ENCODE measurements around the gene UBE2I. TPM values are rescaled to one million over a fixed set of nuclear protein-coding genes. Genes with fewer than 3 reads are reported as not detected.

Gene UBE2I
- total RNA-seq, 1 donor from 2014 or later: 143 TPM

DNA sequence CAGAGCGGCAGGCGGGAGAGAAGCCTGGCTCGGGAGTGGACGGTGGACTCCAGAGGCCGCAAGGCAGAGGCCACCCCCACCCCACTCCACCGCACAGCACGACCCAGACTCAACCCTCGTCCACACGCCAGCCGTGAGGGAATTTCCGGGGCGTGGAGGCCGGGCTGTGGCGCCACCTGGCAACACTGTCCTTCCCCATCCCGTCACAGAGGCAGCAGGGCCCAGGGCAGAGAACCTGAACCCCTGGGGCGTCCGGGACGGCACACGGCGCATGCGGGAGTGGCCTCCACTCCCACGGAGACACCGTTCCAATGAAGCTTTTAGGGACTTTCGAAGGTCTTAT is 65.8 kb downstream of the UBE2I start:
- Histone ChIP-seq H3K36me3 (ENCODE audit: insufficient read depth, low read length) (no peaks in the 10 kb centered on the region), H3K27ac (ENCODE audit: low read depth, low read length) (no peak overlapping the region), H3K79me2 (ENCODE audit: insufficient read depth, low read length) (peaks cover 5% of the 10 kb centered on the region), H3K9ac (ENCODE audit: low read length) (no peak overlapping the region), H3K4me2 (ENCODE audit: low read length) (no peak overlapping the region), H3K27me3 (ENCODE audit: insufficient read depth, low read length) (no peaks in the 10 kb centered on the region), H4K20me1 (ENCODE audit: insufficient read depth, low read length) (peaks cover 22% of the 10 kb centered on the region), H3K9me3 (ENCODE audit: insufficient read depth, low read depth, low read length) (no peaks in the 10 kb centered on the region), H3K4me3 (ENCODE audit: insufficient read depth, low read depth, low read length) (no peak overlapping the region), H2AFZ (ENCODE audit: low read depth, low read length) (no peak overlapping the region), H3K4me1 (ENCODE audit: insufficient read depth, low read length) (peaks cover 11% of the 10 kb centered on the region)
- Mint-ChIP-seq H3K27ac (ENCODE audit: unreplicated experiment) (no peak overlapping the region), H3K27me3 (ENCODE audit: low read depth, unreplicated experiment) (peaks cover 3% of the 10 kb centered on the region), H3K4me1 (ENCODE audit: low read depth, unreplicated experiment) (peaks cover 2% of the 10 kb centered on the region), H3K9me3 (ENCODE audit: unreplicated experiment) (no peaks in the 10 kb centered on the region), H3K36me3 (ENCODE audit: low read depth, unreplicated experiment) (peaks cover 4% of the 10 kb centered on the region), H3K4me3 (ENCODE audit: unreplicated experiment) (no peak overlapping the region)
- no peak for DNase-seq (ENCODE audit: low read depth)
- TF ChIP-seq, protein P1, sequence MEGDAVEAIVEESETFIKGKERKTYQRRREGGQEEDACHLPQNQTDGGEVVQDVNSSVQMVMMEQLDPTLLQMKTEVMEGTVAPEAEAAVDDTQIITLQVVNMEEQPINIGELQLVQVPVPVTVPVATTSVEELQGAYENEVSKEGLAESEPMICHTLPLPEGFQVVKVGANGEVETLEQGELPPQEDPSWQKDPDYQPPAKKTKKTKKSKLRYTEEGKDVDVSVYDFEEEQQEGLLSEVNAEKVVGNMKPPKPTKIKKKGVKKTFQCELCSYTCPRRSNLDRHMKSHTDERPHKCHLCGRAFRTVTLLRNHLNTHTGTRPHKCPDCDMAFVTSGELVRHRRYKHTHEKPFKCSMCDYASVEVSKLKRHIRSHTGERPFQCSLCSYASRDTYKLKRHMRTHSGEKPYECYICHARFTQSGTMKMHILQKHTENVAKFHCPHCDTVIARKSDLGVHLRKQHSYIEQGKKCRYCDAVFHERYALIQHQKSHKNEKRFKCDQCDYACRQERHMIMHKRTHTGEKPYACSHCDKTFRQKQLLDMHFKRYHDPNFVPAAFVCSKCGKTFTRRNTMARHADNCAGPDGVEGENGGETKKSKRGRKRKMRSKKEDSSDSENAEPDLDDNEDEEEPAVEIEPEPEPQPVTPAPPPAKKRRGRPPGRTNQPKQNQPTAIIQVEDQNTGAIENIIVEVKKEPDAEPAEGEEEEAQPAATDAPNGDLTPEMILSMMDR (IDR thresholded peaks at IDR 0.05; ENCODE audit: insufficient read depth, low read depth, low read length): no peak
- TF ChIP-seq EZH2 (IDR thresholded peaks at IDR 0.05; ENCODE audit: insufficient read depth, low read length): no peak
- FAIRE-seq: no peak

DNA sequence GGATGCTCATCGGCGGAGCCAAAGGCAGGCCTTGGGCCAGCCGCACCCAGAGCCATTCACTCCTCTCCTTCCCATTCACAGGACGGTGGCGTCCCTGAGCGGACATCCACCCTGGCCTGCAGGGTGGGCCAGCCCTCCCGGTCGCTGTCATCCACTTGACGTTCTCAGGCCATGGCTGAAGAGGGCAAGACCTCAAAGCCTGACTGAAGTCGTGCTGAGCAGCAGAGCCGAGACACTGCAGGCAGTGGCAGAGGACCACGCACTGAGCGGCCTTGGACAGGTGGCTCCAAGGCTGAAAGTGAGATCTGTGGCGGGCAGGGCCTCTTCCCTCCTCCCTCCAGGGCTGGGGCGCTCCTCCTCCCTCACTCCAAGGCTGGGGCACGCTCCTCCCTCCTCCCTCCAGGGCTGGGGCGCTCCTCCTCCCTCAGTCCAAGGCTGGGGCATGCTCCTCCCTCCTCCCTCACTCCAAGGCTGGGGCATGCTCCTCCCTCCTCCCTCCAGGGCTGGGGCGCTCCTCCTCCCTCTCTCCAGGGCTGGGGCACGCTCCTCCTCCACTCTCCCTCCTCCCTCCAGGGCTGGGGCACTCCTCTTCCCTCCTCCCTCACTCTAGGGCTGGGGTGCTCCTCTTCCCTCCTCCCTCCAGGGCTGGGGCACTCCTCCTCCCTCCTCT is 66.4 kb downstream of the UBE2I start:
- H3K27ac Mint-ChIP-seq (ENCODE audit: unreplicated experiment): no peak overlapping the region
- H3K36me3 Mint-ChIP-seq (ENCODE audit: low read depth, unreplicated experiment): peaks cover 4% of the 10 kb centered on the region
- DNase-seq (ENCODE audit: low read depth): no peak
- FAIRE-seq: no peak
- H3K9me3 ChIP-seq (ENCODE audit: insufficient read depth, low read depth, low read length): no peaks in the 10 kb centered on the region
- no peak overlapping the region for H3K4me3 Mint-ChIP-seq (ENCODE audit: unreplicated experiment)
- H3K9ac ChIP-seq (ENCODE audit: low read length): no peak overlapping the region
- H3K4me3 ChIP-seq (ENCODE audit: insufficient read depth, low read depth, low read length): no peak overlapping the region
- H3K27me3 ChIP-seq (ENCODE audit: insufficient read depth, low read length): no peaks in the 10 kb centered on the region
- no peaks in the 10 kb centered on the region for H3K36me3 ChIP-seq (ENCODE audit: insufficient read depth, low read length)
- H3K27ac ChIP-seq (ENCODE audit: low read depth, low read length): no peak overlapping the region
- no peak overlapping the region for H2AFZ ChIP-seq (ENCODE audit: low read depth, low read length)
- peaks cover 22% of the 10 kb centered on the region for H4K20me1 ChIP-seq (ENCODE audit: insufficient read depth, low read length)
- TF ChIP-seq EZH2 (IDR thresholded peaks at IDR 0.05; ENCODE audit: insufficient read depth, low read length): no peak
- TF ChIP-seq, protein P1 (IDR thresholded peaks at IDR 0.05; ENCODE audit: insufficient read depth, low read depth, low read length): no peak
- H3K4me2 ChIP-seq (ENCODE audit: low read length): no peak overlapping the region
- H3K79me2 ChIP-seq (ENCODE audit: insufficient read depth, low read length): peaks cover 5% of the 10 kb centered on the region
- peaks cover 3% of the 10 kb centered on the region for H3K27me3 Mint-ChIP-seq (ENCODE audit: low read depth, unreplicated experiment)
- no peaks in the 10 kb centered on the region for H3K9me3 Mint-ChIP-seq (ENCODE audit: unreplicated experiment)
- H3K4me1 ChIP-seq (ENCODE audit: insufficient read depth, low read length): peaks cover 11% of the 10 kb centered on the region
- peaks cover 2% of the 10 kb centered on the region for H3K4me1 Mint-ChIP-seq (ENCODE audit: low read depth, unreplicated experiment)

Other genes starting within 250 kb of the UBE2I start
- not detected in 2 replicates for gene SSTR5, start 236.9 kb upstream of the UBE2I start, total RNA-seq
- gene C1QTNF8, start 213.4 kb upstream of the UBE2I start, total RNA-seq: not detected in 2 replicates
- 21.7 and 30.5 TPM in 2 replicates for gene CACNA1H, start 156.5 kb upstream of the UBE2I start, total RNA-seq
- gene TPSG1, start 84.4 kb upstream of the UBE2I start, total RNA-seq: not detected in 2 replicates
- not detected in 2 replicates for gene TPSB2, start 79.5 kb upstream of the UBE2I start, total RNA-seq
- gene TPSAB1, start 68.9 kb upstream of the UBE2I start, total RNA-seq: not detected in 2 replicates
- gene TPSD1, start 53.6 kb upstream of the UBE2I start, total RNA-seq: not detected in 2 replicates
- 1.4 and 2.6 TPM in 2 replicates for gene BAIAP3, start 24.0 kb downstream of the UBE2I start, total RNA-seq
- 60.1 and 63.3 TPM in 2 replicates for gene TSR3, start 42.2 kb downstream of the UBE2I start, total RNA-seq
- gene GNPTG, start 42.3 kb downstream of the UBE2I start, total RNA-seq: 45.5 and 60.5 TPM in 2 replicates
- gene UNKL, start 105.1 kb downstream of the UBE2I start, total RNA-seq: 10.7 and 11.1 TPM in 2 replicates
- gene UQCC4, start 111.1 kb downstream of the UBE2I start, total RNA-seq: 12.7 and 13.5 TPM in 2 replicates
- gene PERCC1, start 121.4 kb downstream of the UBE2I start, total RNA-seq: not detected in 2 replicates
- gene CCDC154, start 134.9 kb downstream of the UBE2I start, total RNA-seq: 1.4 and 1.5 TPM in 2 replicates
- gene CLCN7, start 165.4 kb downstream of the UBE2I start, total RNA-seq: 66.7 and 67.2 TPM in 2 replicates
- gene PTX4, start 179.3 kb downstream of the UBE2I start, total RNA-seq: not detected in 2 replicates
- gene TELO2, start 183.7 kb downstream of the UBE2I start, total RNA-seq: 21.1 and 22.0 TPM in 2 replicates
- not detected in 2 replicates for gene TMEM204, start 224.0 kb downstream of the UBE2I start, total RNA-seq